ENCODE measurements around the gene LTBP1. TPM values are rescaled to one million over a fixed set of nuclear protein-coding genes. Genes with fewer than 3 reads are reported as not detected.

The LTBP1 gene
- polyA plus RNA-seq, 2 of the 4 experiments (the other 2 are of a cell fraction) = 23.8 to 30.4 TPM

DNA sequence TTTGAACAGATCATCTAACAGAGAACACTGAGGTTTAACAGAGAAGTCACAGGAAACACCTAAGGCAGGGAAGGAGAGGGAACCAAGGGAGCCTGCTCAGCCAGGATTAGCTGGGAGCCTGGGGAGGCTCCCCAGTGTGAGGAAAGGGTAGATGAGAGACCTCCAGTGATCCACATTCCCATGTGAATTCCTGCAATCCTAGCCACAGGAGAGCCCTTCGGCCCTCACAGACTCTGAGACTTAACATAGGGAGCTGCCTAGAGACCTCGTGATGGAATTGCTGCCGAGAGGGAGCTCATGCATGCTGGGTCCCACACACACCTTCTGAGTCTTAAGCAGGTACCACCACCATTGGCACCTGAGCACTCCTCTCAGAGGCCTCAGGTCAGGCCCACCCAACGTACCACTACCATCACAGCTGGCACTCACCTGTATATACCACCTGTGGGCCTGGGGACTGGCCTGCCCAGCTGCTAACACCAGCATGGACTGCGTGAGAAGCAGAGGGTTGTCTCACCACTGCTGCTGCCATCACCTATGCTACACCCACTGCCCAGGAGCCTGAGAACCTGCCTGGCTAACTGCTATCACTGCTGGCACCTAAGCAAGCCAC, 303.8 kb downstream of the LTBP1 start (continued):
- TF ChIP-seq, protein P1, sequence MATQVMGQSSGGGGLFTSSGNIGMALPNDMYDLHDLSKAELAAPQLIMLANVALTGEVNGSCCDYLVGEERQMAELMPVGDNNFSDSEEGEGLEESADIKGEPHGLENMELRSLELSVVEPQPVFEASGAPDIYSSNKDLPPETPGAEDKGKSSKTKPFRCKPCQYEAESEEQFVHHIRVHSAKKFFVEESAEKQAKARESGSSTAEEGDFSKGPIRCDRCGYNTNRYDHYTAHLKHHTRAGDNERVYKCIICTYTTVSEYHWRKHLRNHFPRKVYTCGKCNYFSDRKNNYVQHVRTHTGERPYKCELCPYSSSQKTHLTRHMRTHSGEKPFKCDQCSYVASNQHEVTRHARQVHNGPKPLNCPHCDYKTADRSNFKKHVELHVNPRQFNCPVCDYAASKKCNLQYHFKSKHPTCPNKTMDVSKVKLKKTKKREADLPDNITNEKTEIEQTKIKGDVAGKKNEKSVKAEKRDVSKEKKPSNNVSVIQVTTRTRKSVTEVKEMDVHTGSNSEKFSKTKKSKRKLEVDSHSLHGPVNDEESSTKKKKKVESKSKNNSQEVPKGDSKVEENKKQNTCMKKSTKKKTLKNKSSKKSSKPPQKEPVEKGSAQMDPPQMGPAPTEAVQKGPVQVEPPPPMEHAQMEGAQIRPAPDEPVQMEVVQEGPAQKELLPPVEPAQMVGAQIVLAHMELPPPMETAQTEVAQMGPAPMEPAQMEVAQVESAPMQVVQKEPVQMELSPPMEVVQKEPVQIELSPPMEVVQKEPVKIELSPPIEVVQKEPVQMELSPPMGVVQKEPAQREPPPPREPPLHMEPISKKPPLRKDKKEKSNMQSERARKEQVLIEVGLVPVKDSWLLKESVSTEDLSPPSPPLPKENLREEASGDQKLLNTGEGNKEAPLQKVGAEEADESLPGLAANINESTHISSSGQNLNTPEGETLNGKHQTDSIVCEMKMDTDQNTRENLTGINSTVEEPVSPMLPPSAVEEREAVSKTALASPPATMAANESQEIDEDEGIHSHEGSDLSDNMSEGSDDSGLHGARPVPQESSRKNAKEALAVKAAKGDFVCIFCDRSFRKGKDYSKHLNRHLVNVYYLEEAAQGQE (IDR thresholded peaks at IDR 0.05) = no peak
- TF ChIP-seq, protein P2, sequence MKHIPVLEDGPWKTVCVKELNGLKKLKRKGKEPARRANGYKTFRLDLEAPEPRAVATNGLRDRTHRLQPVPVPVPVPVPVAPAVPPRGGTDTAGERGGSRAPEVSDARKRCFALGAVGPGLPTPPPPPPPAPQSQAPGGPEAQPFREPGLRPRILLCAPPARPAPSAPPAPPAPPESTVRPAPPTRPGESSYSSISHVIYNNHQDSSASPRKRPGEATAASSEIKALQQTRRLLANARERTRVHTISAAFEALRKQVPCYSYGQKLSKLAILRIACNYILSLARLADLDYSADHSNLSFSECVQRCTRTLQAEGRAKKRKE (CRISPR knock-in tag; IDR thresholded peaks at IDR 0.05; ENCODE audit: low read depth) = no peak
- no peak for TF ChIP-seq ZC3H11A (IDR thresholded peaks at IDR 0.05)
- no peak for TF ChIP-seq EHMT2 (IDR thresholded peaks at IDR 0.05; ENCODE audit: low read depth)

DNA sequence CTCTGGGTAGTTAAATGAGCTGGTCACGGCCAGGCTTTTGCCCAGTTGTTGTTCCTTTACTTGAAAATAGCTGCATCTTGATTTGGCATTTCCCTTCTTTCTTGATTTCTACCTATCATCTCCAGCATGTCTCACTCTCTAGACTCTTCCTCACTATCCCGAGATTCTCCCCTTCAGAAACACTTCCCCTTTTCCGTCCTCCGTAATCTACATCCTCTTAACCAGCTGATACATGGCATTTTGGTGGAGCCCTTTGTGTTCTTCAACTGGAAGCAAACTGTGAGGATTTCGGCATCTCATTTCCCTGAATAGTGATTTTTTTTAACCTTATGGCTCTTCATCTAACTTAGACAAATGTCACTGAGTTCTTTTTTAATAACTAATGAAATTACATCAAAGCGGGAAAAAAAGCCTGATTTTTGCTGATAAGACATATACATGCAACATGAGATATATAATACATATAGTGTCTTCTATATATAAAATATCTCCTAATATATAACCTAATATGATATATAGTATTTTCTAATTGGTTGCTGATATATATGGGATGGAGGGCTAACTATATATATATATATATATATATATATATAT, 309.5 kb downstream of the LTBP1 start:
- DNase-seq (ENCODE audit: low read depth in 1 of 2, low spot score in 1 of 2) = no peak
- POLR2A ChIA-PET = no interaction called here
- FAIRE-seq = no peak
- Histone ChIP-seq H3K4me3 (no peak overlapping the region), H3K4me1 (no peaks in the 10 kb centered on the region), H3K4me2 (no peak overlapping the region), H3K9me3 (no peaks in the 10 kb centered on the region), H3K27ac (no peak overlapping the region)
- CTCF ChIA-PET = no interaction called here
- 91% methylated on average over 6 of the region's 6 CpGs for WGBS (ENCODE audit: missing lambda C conversion rate)
- TF ChIP-seq, protein P3, sequence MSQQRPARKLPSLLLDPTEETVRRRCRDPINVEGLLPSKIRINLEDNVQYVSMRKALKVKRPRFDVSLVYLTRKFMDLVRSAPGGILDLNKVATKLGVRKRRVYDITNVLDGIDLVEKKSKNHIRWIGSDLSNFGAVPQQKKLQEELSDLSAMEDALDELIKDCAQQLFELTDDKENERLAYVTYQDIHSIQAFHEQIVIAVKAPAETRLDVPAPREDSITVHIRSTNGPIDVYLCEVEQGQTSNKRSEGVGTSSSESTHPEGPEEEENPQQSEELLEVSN (IDR thresholded peaks at IDR 0.05; ENCODE audit: borderline replicate concordance, low read depth) = no peak
- TF ChIP-seq MAFK (IDR thresholded peaks at IDR 0.05; ENCODE audit: partially characterized antibody) = peak; percentile 68
- ATAC-seq = no peak

DNA sequence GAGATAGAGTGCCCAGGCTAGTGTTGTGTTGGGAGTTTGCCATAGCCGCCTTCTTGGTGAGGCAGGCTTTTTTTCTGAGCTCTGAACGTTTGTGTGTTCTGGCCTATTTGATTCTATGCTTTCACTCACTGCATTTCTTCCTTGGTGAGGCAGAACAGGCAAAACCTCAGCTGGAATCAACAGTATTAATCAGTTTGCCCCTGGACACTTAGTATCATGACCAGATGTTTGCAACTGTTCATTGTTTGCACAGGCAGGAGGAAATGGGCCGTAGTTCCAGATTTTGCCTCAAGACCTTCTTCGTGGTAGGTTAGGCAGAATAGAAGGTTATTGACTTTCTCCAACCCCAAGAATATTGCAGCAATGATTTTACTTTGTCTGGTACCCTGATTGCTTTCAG, 311.6 kb downstream of the LTBP1 start:
- Histone ChIP-seq H3K4me3 (no peak overlapping the region), H3K27ac (no peak overlapping the region), H3K4me2 (no peak overlapping the region), H3K4me1 (no peaks in the 10 kb centered on the region), H3K9me3 (no peaks in the 10 kb centered on the region)
- FAIRE-seq (no peak), ATAC-seq (no peak), DNase-seq (ENCODE audit: low read depth in 1 of 2, low spot score in 1 of 2) (no peak)
- POLR2A ChIA-PET = no interaction called here
- no peak for TF ChIP-seq HOXB13 (CRISPR knock-in tag; IDR thresholded peaks at IDR 0.05; ENCODE audit: low read depth)
- no peak for TF ChIP-seq NFE2L2 (conservative IDR thresholded peaks at IDR 0.05; ENCODE audit: low read length)
- no peak for TF ChIP-seq ZSCAN20 (CRISPR knock-in tag; IDR thresholded peaks at IDR 0.05)
- TF ChIP-seq NR3C1 (IDR thresholded peaks at IDR 0.05) = no peak
- TF ChIP-seq CBX8 (IDR thresholded peaks at IDR 0.05) = no peak
- no peak for TF ChIP-seq KDM1A (IDR thresholded peaks at IDR 0.05; ENCODE audit: low read depth)
- no peak for TF ChIP-seq RCOR1 (IDR thresholded peaks at IDR 0.05; ENCODE audit: low read depth, low read length)
- TF ChIP-seq, protein P3 (IDR thresholded peaks at IDR 0.05; ENCODE audit: borderline replicate concordance, low read depth) = no peak
- TF ChIP-seq, protein P4, sequence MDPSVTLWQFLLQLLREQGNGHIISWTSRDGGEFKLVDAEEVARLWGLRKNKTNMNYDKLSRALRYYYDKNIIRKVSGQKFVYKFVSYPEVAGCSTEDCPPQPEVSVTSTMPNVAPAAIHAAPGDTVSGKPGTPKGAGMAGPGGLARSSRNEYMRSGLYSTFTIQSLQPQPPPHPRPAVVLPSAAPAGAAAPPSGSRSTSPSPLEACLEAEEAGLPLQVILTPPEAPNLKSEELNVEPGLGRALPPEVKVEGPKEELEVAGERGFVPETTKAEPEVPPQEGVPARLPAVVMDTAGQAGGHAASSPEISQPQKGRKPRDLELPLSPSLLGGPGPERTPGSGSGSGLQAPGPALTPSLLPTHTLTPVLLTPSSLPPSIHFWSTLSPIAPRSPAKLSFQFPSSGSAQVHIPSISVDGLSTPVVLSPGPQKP (IDR thresholded peaks at IDR 0.05; ENCODE audit: low read depth, low read length) = no peak
- no peak for TF ChIP-seq HDAC2 (IDR thresholded peaks at IDR 0.05)
- no peak for TF ChIP-seq ZC3H11A (IDR thresholded peaks at IDR 0.05)
- no peak for TF ChIP-seq PHF8 (IDR thresholded peaks at IDR 0.05; ENCODE audit: borderline replicate concordance, low read depth)
- TF ChIP-seq FOSB (CRISPR knock-in tag; IDR thresholded peaks at IDR 0.05) = no peak
- no peak for TF ChIP-seq JUN (IDR thresholded peaks at IDR 0.05)
- TF ChIP-seq BHLHE40 (IDR thresholded peaks at IDR 0.05; ENCODE audit: low read depth, low read length) = no peak
- no peak for TF ChIP-seq ZFP36 (IDR thresholded peaks at IDR 0.05; ENCODE audit: borderline replicate concordance, partially characterized antibody)
- no peak for TF ChIP-seq HEYL (CRISPR knock-in tag; IDR thresholded peaks at IDR 0.05)
- CTCF ChIA-PET = interaction anchor here (1.0 to 1.1 kb wide), 2 partner anchors 9 to 13 kb away, joined by 3 read pairs; no protein-coding TSS in a partner anchor
- WGBS (ENCODE audit: missing lambda C conversion rate) = 82% methylated on average over 4 of the region's 4 CpGs
